OCI-LY3 (cell line): ENCODE results near the gene SMYD5.

Experiments
- H2AFZ ChIP-seq: fragments of 200-600, 300-600 bp; shearing (Covaris generic); 2 replicates; pipeline ENCODE4 v1.6.0; 2014; ENCODE audit warnings: antibody characterized with exemption, low read depth, low read length
- H3K27ac ChIP-seq: fragments of 200-600, 300-600 bp; sonication (generic); 2 replicates; pipeline ENCODE4 v1.5.1; 2014; ENCODE audit warnings: mild to moderate bottlenecking, low read length, moderate library complexity, mixed read lengths
- H3K27me3 ChIP-seq: fragments of 200-600, 300-600 bp; sonication (generic); 2 replicates; pipeline ENCODE4 v1.6.1; 2014; ENCODE audit warnings: low read depth, low read length, mixed read lengths
- H3K36me3 ChIP-seq: fragments of 200-600, 300-600 bp; sonication (generic); replicated peaks from 2 replicates; pipeline ENCODE3; 2014; ENCODE audit warnings: low read depth, low read length, mixed read lengths
- H3K4me1 ChIP-seq: fragments of 300-600, 200-600 bp; sonication (generic); 2 replicates; pipeline ENCODE4 v1.6.1; 2014; ENCODE audit warnings: low read length, mixed read lengths
- H3K4me2 ChIP-seq: fragments of 200-600, 300-600 bp; sonication (generic); 2 replicates; pipeline ENCODE4 v1.6.1; 2014; ENCODE audit warnings: low read length, mixed read lengths
- H3K4me3 ChIP-seq: fragments of 300-600, 200-600 bp; sonication (generic); 2 replicates; pipeline ENCODE4 v1.5.1; 2014; ENCODE audit warnings: antibody characterized with exemption, mild to moderate bottlenecking, low read length, moderate library complexity
- H3K79me2 ChIP-seq: fragments of 300-600, 200-600 bp; shearing (Covaris generic); 2 replicates; pipeline ENCODE4 v1.6.1; 2014; ENCODE audit warnings: mild to moderate bottlenecking, low read length, mixed read lengths
- H3K9ac ChIP-seq: fragments of 300-600, 200-600 bp; shearing (Covaris generic); 2 replicates; pipeline ENCODE4 v1.6.0; 2014; ENCODE audit warnings: mild to moderate bottlenecking, low read length, moderate library complexity
- H3K9me3 ChIP-seq: fragments of 200-600, 300-600 bp; shearing (Covaris generic); 2 replicates; pipeline ENCODE4 v1.6.1; 2014; ENCODE audit warnings: low read length, mixed read lengths; ENCODE audit not compliant: insufficient read depth
- H4K20me1 ChIP-seq: fragments of 200-600, 300-600 bp; sonication (generic); 2 replicates; pipeline ENCODE4 v1.6.1; 2016; ENCODE audit warnings: low read length, mixed read lengths; ENCODE audit not compliant: insufficient read depth
- CTCF ChIP-seq: fragments of 200-600, 300-600 bp; sonication (generic); IDR thresholded peaks from 2 replicates; pipeline ENCODE4 v1.5.1; 2014; ENCODE audit warnings: antibody characterized with exemption, low read length, low read depth
- EZH2phosphoT487 ChIP-seq: fragments of 200-600 bp; shearing (Covaris generic); IDR thresholded peaks from 2 replicates; pipeline ENCODE4 v1.6.1; 2018; ENCODE audit warnings: antibody characterized with exemption, mixed run types, low read depth

The SMYD5 gene

GRCh38 chr2:73246850-73247249 is 32.8 kb downstream of the SMYD5 start:
- TF ChIP-seq CTCF, result no peak
- TF ChIP-seq EZH2phosphoT487, result no peak
- Histone ChIP-seq H3K9me3 (no peaks in the 10 kb centered on the region), H3K27ac (no peak overlapping the region), H3K27me3 (no peaks in the 10 kb centered on the region), H2AFZ (no peak overlapping the region), H3K4me1 (no peaks in the 10 kb centered on the region), H3K4me3 (no peak overlapping the region), H3K4me2 (no peak overlapping the region), H3K36me3 (peaks cover 80% of the 10 kb centered on the region), H3K79me2 (peaks cover 44% of the 10 kb centered on the region), H3K9ac (no peak overlapping the region), H4K20me1 (0 out of 2 replicates have a peak, but pooled peaks cover 7% of the 10 kb centered on the region)

- Histone ChIP-seq H3K27me3 (no peaks in the 10 kb centered on the region), H3K4me2 (no peak overlapping the region), H3K27ac (no peak overlapping the region), H2AFZ (no peak overlapping the region), H3K4me3 (no peak overlapping the region), H3K9me3 (no peaks in the 10 kb centered on the region), H3K4me1 (no peaks in the 10 kb centered on the region), H4K20me1 (0 out of 2 replicates have a peak, but pooled peaks cover 7% of the 10 kb centered on the region), H3K36me3 (peaks cover 85% of the 10 kb centered on the region), H3K79me2 (peaks cover 26% of the 10 kb centered on the region), H3K9ac (no peak overlapping the region)
- no peak for TF ChIP-seq CTCF
- TF ChIP-seq EZH2phosphoT487, result no peak
Measured at GRCh38 chr2:73249636-73250035, 35.6 kb downstream of the SMYD5 start.

- 0 out of 2 replicates have a peak, but pooled peaks cover 7% of the 10 kb centered on the region for H4K20me1 ChIP-seq
- no peak overlapping the region for H3K4me2 ChIP-seq
- H3K4me3 ChIP-seq, result no peak overlapping the region
- no peaks in the 10 kb centered on the region for H3K4me1 ChIP-seq
- no peak overlapping the region for H3K27ac ChIP-seq
- H3K9me3 ChIP-seq, result no peaks in the 10 kb centered on the region
- peaks cover 16% of the 10 kb centered on the region for H3K79me2 ChIP-seq
- H3K36me3 ChIP-seq, result peaks cover 77% of the 10 kb centered on the region
- H3K27me3 ChIP-seq, result no peaks in the 10 kb centered on the region
- TF ChIP-seq EZH2phosphoT487, result no peak
- TF ChIP-seq CTCF, result no peak
- H3K9ac ChIP-seq, result no peak overlapping the region
- no peak overlapping the region for H2AFZ ChIP-seq
Measured at GRCh38 chr2:73250872-73251846, 37.1 kb downstream of the SMYD5 start.

GRCh38 chr2:73252238-73253027 is 38.4 kb downstream of the SMYD5 start:
- H3K4me1 ChIP-seq, result no peaks in the 10 kb centered on the region
- no peak overlapping the region for H3K4me2 ChIP-seq
- H3K27me3 ChIP-seq, result no peaks in the 10 kb centered on the region
- 0 out of 2 replicates have a peak, but pooled peaks cover 7% of the 10 kb centered on the region for H3K79me2 ChIP-seq
- H3K9me3 ChIP-seq, result no peaks in the 10 kb centered on the region
- no peak overlapping the region for H2AFZ ChIP-seq
- peaks cover 10% of the 10 kb centered on the region; the same call in 1 of the 2 replicates for H4K20me1 ChIP-seq
- H3K4me3 ChIP-seq, result no peak overlapping the region
- TF ChIP-seq EZH2phosphoT487 (no peak), CTCF (no peak)
- peaks cover 68% of the 10 kb centered on the region for H3K36me3 ChIP-seq
- H3K27ac ChIP-seq, result no peak overlapping the region
- H3K9ac ChIP-seq, result no peak overlapping the region
